ENCODE measurements around the gene WDR41.
A peak's percentile ranks its signal among the peaks of the same experiment; 100 is the strongest.

Gene WDR41

GRCh38 chr5:77423022-77423750 lies 68.9 kb downstream of the WDR41 start:
- DNase-seq (ENCODE audit: low read depth): no peak
- TF ChIP-seq CTCF (IDR thresholded peaks at IDR 0.05; ENCODE audit: low read length, missing control alignments): no peak
- H3K4me3 ChIP-seq (replicated peaks; ENCODE audit: low read depth, low read length): no peak overlapping the region

- TF ChIP-seq CTCF (IDR thresholded peaks at IDR 0.05; ENCODE audit: low read length, missing control alignments): no peak
- no peak for DNase-seq (ENCODE audit: low read depth)
Observed at GRCh38 chr5:77420940-77421339, 71.2 kb downstream of the WDR41 start.

GRCh38 chr5:77419644-77420582 lies 72.2 kb downstream of the WDR41 start:
- no peak overlapping the region for H3K4me3 ChIP-seq (replicated peaks; ENCODE audit: low read depth, low read length)
- DNase-seq (ENCODE audit: low read depth): no peak
- TF ChIP-seq CTCF (IDR thresholded peaks at IDR 0.05; ENCODE audit: low read length, missing control alignments): no peak

More at GRCh38 chr5:77420940-77421339, 71.2 kb downstream of the WDR41 start:
- no peak overlapping the region for H3K4me3 ChIP-seq (replicated peaks; ENCODE audit: low read depth, low read length)

GRCh38 chr5:77418601-77419581 lies 73.2 kb downstream of the WDR41 start:
- no peak overlapping the region for H3K4me3 ChIP-seq (replicated peaks; ENCODE audit: low read depth, low read length)
- no peak for TF ChIP-seq CTCF (IDR thresholded peaks at IDR 0.05; ENCODE audit: low read length, missing control alignments)
- DNase-seq (ENCODE audit: low read depth): peak; percentile 16

- no peak overlapping the region for H3K4me3 ChIP-seq (replicated peaks; ENCODE audit: low read depth, low read length)
- no peak for DNase-seq (ENCODE audit: low read depth)
- TF ChIP-seq CTCF (IDR thresholded peaks at IDR 0.05; ENCODE audit: low read length, missing control alignments): no peak
Observed at GRCh38 chr5:77418162-77418561, 74.0 kb downstream of the WDR41 start.

- no peak for DNase-seq (ENCODE audit: low read depth)
- no peak overlapping the region for H3K4me3 ChIP-seq (replicated peaks; ENCODE audit: low read depth, low read length)
- no peak for TF ChIP-seq CTCF (IDR thresholded peaks at IDR 0.05; ENCODE audit: low read length, missing control alignments)
Observed at GRCh38 chr5:77413049-77413448, 79.1 kb downstream of the WDR41 start.
